ENCODE measurements around the gene POM121. TPM values are rescaled to one million over a fixed set of nuclear protein-coding genes. Genes with fewer than 3 reads are reported as not detected.
"Not testable (repeated sequence)": the region's sequence is repeated elsewhere in the genome, so short reads cannot be mapped to it uniquely, and the experiment has no call there.

The POM121 gene
- total RNA-seq, 1 donor from 2014 or later = 28.2 TPM

DNA sequence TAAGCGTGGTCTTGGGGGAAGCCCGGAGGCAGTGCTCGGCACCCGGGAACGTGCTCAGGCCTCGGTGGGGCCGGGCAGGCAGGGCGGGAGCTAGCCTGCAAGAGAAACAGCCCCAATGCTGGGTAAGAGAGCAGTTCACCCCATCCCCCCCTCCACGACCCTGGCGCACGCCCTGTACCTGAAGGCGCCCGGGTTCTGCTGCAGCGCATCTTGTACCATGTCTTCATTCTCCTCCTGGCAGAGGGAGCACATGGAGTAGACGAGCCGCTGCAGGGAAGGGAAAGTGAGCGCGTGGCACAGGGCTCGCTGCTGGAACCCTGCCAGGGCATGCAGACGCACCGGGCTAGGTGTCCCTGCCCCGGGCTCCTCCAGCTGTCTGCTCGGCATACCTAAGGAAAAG is 23.8 kb downstream of the POM121 start:
- not testable (repeated sequence) for DNase-seq (ENCODE audit: extremely low read depth, low read depth, low spot score)

DNA sequence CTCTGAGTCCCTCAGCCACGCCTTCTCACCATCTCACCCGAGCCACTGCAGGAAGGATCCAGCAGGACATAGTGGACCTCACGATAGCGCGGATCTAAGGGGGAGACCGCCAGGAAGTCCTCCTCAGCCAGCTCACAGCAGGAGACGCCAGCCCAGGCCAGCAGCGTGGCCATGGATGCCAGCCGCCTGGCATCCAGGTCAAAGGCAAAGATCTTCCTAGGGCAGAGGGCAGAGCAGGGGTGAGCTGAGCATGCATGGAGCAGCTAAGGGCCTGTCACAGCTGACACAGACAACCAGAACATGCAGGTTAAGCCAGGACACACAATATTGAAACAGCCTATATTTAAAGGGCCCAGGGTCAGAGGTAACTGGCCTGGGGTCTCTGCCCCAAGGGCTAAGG is 24.4 kb downstream of the POM121 start:
- DNase-seq (ENCODE audit: extremely low read depth, low read depth, low spot score) = not testable (repeated sequence)

DNA sequence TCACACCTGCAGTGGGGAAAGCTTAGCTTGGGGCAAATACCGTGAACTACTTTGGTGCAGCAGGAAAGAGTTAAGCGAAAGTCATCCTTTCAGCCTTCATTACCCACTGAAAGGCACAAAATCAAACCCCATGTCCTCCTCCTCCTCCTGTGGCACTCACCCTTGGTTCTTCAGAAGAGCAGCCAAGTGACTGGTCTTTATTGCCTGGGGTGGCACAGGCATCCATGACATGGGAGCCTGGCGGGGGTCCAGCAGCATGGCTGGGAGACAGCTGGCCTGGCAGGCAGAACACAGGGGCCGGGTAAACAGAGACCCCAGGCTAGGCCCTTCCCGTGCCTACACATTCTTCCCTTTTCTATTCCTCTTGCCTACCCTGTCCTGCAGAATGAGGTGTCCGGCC is 24.8 kb downstream of the POM121 start:
- not testable (repeated sequence) for DNase-seq (ENCODE audit: extremely low read depth, low read depth, low spot score)

DNA sequence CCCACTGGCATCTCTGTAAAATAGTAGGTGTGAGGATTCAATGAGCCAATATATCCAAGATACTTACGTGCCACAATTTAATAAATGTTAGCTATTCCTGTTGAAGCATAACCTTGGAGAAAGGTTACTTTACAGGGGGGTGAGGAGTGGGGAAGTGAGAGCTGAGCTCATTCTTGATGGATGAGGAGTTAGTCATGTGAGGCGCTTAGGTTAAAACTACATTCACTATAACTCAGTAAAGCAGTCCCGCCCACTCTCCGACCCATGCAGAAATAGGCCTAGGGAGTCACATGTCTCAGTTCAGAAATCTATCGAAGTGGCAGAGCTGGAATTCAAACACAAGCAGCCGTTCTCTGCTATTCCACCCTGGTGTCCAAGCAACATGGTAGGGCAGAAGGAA is 25.5 kb downstream of the POM121 start:
- DNase-seq (ENCODE audit: extremely low read depth, low read depth, low spot score) = not testable (repeated sequence)

DNA sequence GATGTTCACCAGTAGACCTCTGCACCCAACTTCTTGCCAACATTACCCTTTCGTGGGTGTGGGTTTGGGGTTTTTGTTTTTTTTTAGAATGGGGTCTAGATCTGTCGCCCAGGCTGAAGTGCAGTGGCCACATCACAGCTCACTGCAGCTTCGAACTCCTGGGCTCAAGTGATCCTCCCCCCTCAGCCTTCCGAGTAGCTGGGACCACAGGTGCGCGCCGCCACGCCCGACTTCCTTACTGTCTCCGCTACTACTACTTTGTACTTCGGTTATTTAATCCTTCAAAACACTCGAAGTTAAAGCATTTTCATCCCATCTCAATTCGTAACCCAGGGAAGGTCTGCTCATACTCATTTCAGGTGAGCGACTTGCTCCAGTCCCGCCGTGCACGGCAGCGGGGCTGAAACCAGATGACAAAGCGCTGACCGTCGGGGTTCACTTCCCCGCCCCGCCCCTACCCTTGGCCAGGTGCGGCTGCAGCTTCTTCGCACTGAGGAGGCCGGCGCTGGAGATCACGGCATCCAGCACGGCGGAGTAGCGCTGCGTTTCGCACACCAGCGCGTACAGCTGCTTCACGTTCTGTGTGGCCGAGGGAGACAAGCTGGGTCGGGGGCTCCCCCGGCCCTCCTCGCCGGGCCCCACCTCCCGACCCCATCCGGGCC is 29.1 kb downstream of the POM121 start:
- DNase-seq (ENCODE audit: extremely low read depth, low read depth, low spot score) = not testable (repeated sequence)

DNA sequence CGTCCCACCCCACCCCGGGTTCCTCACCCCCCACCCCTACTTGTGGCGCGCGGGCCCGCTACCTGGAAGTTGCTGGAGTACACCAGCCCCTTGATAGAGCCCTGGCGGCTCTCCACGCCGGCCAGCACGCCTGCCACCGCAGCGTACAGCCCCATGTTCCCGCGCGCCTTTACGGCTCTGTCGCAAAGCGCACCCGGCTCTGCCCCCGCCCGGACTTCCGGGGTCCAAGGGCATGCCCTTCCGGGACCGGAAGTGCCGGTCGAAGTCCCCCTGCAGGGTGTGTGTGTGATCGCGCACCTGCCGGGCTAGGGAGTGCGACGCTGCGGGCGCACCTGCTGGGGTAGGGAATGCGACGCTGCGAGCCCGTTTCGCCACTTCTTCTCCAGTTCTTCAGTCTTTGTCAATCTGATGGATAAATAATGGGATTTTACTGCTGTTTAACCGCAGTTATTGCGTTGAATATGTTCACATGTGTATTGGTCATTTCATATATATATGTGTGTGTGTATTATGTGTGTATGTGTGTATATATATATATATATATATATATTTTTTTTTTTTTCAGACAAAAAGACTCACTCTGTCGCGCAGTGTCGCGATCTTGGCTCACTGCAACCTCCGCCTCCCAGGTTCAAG is 29.8 kb downstream of the POM121 start:
- DNase-seq (ENCODE audit: extremely low read depth, low read depth, low spot score) = not testable (repeated sequence)

DNA sequence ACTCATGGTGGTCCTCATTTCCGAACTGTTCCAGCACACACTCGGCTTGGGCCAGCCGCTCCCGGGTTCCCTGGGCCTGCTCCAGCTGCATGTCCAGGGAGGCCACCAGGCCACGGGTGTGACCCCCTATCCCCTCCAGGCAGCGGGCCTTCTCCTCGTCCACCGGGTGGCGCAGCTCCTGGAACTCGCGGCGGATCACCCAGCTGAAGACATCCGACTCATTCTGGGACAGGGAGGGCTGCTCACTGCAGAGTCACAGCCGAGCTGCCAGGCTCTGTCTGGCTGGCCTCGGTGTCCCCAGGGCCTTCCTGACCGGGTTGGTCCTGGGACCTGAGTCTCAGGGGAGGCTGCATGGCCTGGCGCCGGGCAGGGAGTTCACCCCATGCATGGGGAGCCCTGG is 35.1 kb downstream of the POM121 start:
- not testable (repeated sequence) for DNase-seq (ENCODE audit: extremely low read depth, low read depth, low spot score)

DNA sequence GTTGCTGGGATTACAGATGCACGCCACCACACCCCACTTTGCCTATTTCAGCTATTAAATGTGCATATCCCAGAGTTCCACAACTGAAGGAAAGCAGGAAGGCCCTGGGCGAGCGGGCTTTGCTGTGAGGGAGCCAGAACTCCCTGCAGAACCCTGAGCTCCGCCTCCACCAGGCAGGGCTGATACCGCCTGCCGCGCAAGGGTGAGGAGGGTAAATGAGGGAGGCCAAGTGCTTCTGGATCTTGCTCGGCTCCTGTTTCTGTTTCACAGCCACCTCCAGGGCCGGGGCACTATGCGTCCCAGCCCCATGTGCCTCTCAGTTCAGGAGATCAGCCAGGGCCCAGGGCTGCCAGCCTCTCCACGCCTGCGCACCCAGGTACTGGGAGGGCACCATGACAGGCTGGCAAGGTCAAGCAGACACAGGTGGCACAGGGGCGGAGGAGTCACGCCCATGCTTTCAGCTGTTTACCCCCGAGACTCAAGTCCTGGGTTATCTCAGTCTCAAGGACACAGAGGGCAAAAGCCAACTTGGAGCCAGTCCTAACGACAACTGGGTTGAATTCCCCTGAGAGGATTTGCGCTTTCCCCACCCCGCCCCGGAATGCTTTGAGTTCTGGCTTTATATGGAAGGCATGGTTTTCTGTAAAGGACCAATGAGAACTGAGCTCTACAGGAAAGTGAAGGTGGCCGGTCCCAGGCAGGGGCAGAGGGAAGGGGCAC is 35.9 kb downstream of the POM121 start:
- not testable (repeated sequence) for DNase-seq (ENCODE audit: extremely low read depth, low read depth, low spot score)

DNA sequence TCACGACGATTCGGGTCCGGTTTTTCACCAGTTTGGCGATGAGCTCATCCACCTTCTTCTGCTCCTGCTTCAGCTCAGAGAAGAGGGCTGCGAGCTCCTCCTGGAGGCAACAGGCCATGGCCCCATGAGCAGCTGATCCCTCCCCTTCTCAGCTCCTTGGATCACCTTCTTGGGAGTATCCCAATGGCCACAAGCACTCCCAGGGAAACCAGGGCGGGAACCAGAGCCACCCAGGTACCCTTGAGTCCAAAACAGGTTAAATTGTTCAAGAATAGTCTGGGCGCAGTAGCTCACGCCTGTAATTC is 36.4 kb downstream of the POM121 start:
- not testable (repeated sequence) for DNase-seq (ENCODE audit: extremely low read depth, low read depth, low spot score)

DNA sequence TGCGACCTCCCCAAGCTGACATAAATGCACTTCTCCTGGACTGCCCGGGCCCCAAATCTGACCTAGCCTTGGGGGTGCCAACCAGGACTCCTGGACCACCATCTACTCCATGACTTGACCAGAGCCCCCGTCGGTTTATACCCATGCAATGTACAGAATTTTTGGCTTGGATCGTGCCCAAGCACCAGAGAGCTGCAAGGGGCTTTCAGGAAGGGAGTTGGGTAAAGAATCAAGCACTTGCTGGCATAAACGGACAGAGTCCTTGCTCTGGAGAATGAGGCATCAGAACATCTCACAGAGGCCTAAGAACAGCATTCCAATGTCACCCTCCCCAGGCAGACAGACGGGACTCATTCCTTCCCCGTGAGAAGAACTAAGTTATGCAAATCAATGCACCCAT is 38.2 kb downstream of the POM121 start:
- DNase-seq (ENCODE audit: extremely low read depth, low read depth, low spot score) = not testable (repeated sequence)

DNA sequence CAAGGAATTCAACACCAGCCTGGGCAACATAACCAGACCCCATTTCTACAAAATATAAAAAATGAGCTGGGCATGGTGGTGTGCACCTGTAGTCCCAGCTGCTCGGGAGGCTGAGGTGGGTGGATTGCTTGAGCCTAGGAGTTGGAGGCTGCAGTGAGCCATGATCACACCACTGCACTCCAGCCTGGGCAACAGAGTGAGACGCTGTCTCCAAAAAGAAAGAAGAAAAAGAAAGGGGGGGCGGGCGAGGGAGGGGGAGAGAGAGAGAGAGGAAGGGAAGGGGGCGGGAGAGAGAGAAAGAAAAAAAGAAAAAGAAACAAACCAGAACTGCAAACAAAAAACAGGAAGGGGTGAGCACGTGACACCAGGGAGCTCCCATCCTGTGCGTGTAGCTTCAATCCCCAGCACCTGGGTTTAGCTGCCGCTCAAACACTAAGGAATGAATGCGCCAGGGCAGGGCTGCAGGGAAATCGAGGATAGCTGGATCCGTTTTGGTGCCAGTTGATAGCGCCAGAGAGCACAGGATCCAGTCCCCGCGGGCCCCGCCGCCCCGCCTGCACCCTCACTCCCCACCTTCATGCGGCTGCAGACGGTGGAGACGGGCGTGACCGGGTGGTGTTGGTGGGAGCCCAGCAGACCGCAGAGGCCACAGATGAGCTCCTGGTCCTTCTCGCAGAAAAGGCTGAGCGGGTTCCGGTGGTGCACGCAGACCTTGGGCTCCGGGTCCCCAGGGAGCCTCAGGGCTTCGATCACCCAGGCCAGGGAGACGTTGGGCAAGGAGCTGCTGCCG is 40.5 kb downstream of the POM121 start:
- not testable (repeated sequence) for DNase-seq (ENCODE audit: extremely low read depth, low read depth, low spot score)

DNA sequence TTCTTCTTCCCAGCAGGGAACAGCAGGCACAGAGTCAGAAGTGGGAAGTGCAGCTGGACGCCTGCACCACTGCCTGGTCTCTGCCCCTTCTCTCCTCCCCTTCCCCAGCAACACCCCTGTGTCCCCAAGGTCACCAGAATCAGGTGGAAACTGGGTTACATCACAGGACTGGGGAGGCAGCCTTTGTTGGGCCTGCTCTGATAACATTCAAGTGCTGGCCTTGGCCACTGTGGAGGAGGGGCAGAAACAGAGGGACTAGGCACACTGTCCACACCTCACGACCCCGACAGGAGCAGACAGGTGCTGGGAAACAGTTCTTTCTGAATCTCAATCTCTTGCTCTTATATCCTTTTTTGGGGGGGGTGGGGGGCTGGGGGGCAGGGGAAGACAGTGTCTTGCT is 42.0 kb downstream of the POM121 start:
- not testable (repeated sequence) for DNase-seq (ENCODE audit: extremely low read depth, low read depth, low spot score)

DNA sequence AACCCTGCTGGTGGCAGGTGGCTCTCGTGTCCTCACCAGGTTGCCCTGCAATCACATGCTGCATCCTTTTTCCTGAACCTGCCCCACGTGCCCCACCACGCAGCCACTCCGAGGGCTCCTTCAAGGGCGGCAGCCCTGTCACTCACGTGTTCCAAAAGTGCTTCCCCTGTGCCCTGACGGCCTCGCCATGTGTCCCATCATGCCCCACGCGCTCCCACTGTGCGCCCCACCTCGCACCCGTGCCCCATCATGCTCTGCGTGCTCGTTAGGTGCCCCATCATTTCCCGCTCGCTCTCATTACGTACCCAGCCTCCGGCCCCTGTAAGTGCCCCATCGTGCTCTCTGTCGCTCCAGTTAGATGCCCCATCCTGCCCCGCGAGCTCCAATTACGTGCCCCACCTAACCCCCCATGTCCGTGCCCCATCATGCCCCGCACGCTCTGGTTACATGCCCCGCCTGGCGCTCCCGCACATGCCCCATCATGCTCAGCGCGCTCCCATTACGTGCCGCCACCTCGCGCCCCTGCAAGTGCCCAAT is 44.2 kb downstream of the POM121 start, which contains the start of gene TRIM74:
TSS of gene TRIM74 (minus strand) at position 487 of the 537 bp plus-strand sequence. CDS start 3,309 bp downstream, outside the sequence.
- DNase-seq (ENCODE audit: extremely low read depth, low read depth, low spot score) = not testable (repeated sequence)

DNA sequence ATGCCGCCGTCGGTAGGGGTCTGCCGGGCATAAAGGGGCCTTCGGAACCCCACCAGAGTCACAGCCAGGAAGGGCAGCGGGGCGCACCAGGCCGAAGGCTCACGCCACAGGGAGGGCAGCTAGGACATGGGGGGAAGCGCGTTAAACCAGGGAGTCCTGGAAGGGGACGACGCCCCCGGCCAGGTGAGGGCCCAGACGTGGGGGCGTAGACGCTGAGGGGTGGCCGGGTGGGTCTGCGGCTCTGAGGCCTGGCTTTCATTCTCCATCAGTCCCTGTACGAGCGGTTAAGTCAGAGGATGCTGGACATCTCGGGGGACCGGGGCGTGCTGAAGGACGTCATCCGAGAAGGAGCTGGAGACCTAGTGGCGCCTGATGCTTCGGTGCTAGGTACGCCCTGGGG is 44.8 kb downstream of the POM121 start:
- DNase-seq (ENCODE audit: extremely low read depth, low read depth, low spot score) = not testable (repeated sequence)

DNA sequence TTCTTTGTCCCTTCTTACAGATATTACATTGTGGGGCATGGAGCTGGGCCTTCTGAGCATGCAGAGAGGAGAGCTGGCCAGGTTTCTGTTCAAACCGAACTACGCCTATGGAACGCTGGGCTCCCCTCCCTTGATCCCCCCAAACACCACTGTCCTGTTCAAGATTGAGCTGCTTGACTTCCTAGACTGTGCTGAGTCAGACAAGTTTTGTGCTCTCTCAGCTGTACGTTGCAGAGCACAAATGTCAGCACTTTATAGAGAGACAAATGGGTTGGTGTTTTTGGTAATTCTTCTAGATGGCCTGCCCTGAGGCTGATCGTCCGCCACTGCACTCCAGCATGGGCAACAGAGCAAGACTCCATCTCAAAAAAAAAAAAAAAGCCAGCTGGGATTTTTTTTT is 46.6 kb downstream of the POM121 start:
- not testable (repeated sequence) for DNase-seq (ENCODE audit: extremely low read depth, low read depth, low spot score)

DNA sequence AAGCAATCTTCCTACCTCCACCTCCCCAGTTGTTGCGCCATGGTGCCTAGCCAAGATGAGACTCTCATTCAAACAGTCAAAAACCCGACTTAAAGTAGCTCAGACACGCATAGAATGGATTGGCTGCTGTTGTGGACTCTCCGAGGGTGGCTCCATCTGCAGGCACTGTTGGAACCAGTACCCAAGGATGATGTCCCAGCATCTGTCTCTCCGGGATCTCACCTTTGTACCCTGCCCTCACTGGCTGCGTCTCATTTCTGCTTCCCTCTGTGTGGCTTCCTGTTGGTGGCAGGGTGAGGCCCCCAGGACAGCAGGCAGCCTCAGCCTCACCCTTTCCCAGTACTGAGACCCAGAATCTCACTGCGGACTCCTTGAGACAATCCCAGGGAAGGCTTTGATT is 49.9 kb downstream of the POM121 start:
- DNase-seq (ENCODE audit: extremely low read depth, low read depth, low spot score) = not testable (repeated sequence)

DNA sequence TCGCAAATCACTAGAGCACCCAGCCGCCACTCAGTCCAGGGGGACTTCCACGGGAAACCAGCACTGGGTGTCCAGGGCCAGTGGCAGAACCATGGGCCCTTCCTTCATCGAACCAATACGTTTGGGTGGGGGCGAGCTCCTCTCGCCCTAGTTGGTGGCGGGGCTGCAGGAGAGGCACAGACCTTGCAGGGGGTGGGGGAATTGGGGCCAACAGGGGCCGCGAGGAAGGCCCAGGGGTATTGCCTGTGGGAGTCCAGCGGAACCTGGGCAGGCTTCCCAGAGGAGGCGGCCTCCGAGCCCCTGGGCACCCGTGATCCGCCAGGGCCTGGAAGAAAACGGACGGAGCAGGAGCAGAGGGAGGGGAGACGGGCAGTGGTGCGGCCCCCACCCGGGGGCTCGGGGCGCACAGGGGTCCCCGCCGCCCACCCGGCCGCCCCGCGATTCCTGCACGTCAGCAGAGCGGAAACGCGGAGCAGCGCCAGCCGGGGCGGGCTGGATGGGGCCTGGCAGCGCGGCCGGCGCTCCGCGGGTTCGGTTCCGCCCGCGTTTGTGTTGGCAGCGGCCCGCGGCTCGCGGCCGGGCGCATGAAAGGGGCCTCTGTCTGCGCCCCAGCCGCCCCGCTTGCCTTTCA is 50.9 kb downstream of the POM121 start:
- DNase-seq (ENCODE audit: extremely low read depth, low read depth, low spot score) = not testable (repeated sequence)

DNA sequence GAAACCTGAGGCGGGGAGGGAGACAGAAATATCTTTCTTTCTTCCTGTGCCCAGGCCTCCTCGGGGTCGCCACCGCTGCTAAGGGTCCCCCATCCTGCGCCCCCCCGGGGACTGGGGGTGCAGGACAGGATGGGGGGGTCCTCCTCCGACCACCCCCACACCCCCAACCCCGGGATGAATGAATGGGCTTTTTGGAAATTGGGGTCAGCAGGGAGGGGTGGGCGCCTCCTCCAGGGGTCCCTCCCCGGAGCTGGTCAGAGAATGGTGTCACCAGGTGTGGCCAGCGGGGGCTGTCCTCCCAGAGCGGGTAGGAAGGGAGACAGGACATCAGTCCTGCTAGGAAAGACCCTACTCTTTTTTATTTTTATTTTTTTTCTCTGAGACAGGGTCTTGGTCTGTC is 51.5 kb downstream of the POM121 start:
- not testable (repeated sequence) for DNase-seq (ENCODE audit: extremely low read depth, low read depth, low spot score)

DNA sequence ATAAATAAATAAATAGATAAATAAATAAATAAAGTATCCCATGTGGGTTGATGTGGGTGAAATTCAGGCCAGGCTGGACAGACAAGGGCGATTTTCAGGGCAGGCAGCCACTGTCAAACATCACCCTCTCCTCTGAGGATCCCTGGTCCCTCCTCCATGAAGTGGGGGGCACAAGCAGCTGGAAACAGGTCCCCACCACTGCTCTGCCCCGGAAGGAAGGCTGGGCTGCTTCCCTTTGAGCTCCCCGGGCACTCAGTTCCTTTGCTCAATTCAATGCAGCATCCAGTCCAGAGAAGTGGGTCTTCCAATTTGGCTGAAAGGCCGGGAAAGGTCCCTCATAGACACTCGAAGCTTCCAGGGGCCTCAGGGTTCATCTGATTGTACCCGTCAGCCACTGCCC is 55.5 kb downstream of the POM121 start:
- not testable (repeated sequence) for DNase-seq (ENCODE audit: extremely low read depth, low read depth, low spot score)

DNA sequence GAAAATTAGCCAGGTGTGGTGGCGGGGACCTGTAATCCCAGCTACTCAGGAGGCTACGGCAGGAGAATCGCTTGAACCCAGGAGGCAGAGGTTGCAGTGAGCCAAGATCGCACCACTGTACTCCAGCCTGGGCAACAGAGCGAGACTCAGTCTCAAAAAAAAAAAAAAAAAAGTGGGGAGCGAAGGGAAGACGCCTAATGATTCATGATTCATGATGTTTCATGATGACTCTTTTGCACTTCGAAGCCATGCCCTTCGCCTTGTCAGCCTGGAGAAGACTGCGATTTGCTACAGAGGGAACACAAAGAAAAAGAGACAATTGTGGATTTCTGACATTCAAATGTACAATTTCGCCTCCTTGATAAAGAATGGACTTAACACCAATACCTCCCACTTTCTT is 57.2 kb downstream of the POM121 start:
- DNase-seq (ENCODE audit: extremely low read depth, low read depth, low spot score) = not testable (repeated sequence)
